CD4-positive, CD25-positive, alpha-beta regulatory T cell (primary cell): ENCODE data around the gene GET4. TPM values are rescaled to one million over a fixed set of nuclear protein-coding genes. Genes with fewer than 3 reads are reported as not detected.

ENCODE experiments used
- ATAC-seq, 2 donors: fragments of 150-1000 bp; cut with Tn5 transposase; one replicate each; pipeline ENCODE4 v1.10.0; 2021; ENCODE audit warnings: low read depth in 2 of 2, moderate number of reproducible peaks in 2 of 2, moderate library complexity in 1 of 2
- DNase-seq, 3 donors: peaks; one replicate each; pipeline versions ENCODE4 v3.0.0 to v3.0.0-alpha.2; 2012 to 2022; ENCODE audit warnings: mixed read lengths in 1 of 3
- H3K27ac ChIP-seq: one replicate; pipeline ENCODE4 v1.7.0; 2013; ENCODE audit warnings: mild to moderate bottlenecking, low read length; ENCODE audit not compliant: insufficient read depth, poor library complexity, severe bottlenecking
- H3K27me3 ChIP-seq: one replicate; pipeline ENCODE4 v1.7.0; 2013; ENCODE audit warnings: low read length; ENCODE audit not compliant: control insufficient read depth, insufficient read depth
- H3K36me3 ChIP-seq: one replicate; pipeline ENCODE4 v1.7.0; 2013; ENCODE audit warnings: mild to moderate bottlenecking, low read length, moderate library complexity; ENCODE audit not compliant: control insufficient read depth, insufficient read depth
- H3K4me1 ChIP-seq: 2 replicates; pipeline ENCODE4 v1.7.0; 2013; ENCODE audit warnings: mild to moderate bottlenecking, low read length; ENCODE audit not compliant: insufficient read depth, control insufficient read depth, poor library complexity, severe bottlenecking
- H3K4me3 ChIP-seq: one replicate; pipeline ENCODE4 v1.7.0; 2013; ENCODE audit warnings: low read depth, mild to moderate bottlenecking, low read length, moderate library complexity
- H3K9me3 ChIP-seq, 2 experiments: 1 replicate in 1 of 2; 2 replicates in 1 of 2; pipeline ENCODE4 v1.7.0; 2013; ENCODE audit warnings: low read length in 2 of 2, mild to moderate bottlenecking in 1 of 2, moderate library complexity in 1 of 2; ENCODE audit not compliant: control insufficient read depth in 2 of 2
- H3K27ac Mint-ChIP-seq, 3 donors: one replicate each; pipeline ENCODE4 v1.8.0; 2020 to 2022; ENCODE audit warnings: mild to moderate bottlenecking in 3 of 3, mixed read lengths in 3 of 3, moderate library complexity in 2 of 3
- H3K27me3 Mint-ChIP-seq: one replicate; pipeline ENCODE4 v1.8.0; 2022; ENCODE audit warnings: mild to moderate bottlenecking, mixed read lengths
- H3K36me3 Mint-ChIP-seq: one replicate; pipeline ENCODE4 v1.8.0; 2020; ENCODE audit warnings: mixed read lengths
- H3K4me1 Mint-ChIP-seq, 4 donors: one replicate each; pipeline ENCODE4 v1.8.0; 2020 to 2022; ENCODE audit warnings: mixed read lengths in 4 of 4, mild to moderate bottlenecking in 1 of 4
- H3K4me3 Mint-ChIP-seq, 4 donors: one replicate each; pipeline ENCODE4 v1.8.0; 2020 to 2022; ENCODE audit warnings: mild to moderate bottlenecking in 4 of 4, mixed read lengths in 4 of 4, moderate library complexity in 3 of 4
- H3K9me3 Mint-ChIP-seq, 7 donors: one replicate each; pipeline ENCODE4 v1.8.0; 2020 to 2022; ENCODE audit warnings: mixed read lengths in 7 of 7, mild to moderate bottlenecking in 3 of 7, moderate library complexity in 2 of 7
- polyA plus RNA-seq, 4 donors: library from polyadenylated mRNA; unstranded; fragments of 300-500 nt; fragmentation: Illumina TruSeq; gene quantifications; one replicate each; pipeline ENCODE4 v1.2.3, GENCODE V29; 2021
- total RNA-seq: library from RNA; stranded (reverse); gene quantifications from one replicate; pipeline ENCODE4 v1.2.3, GENCODE V29; 2022

The GET4 gene
- total and polyA plus RNA-seq, 5 donors from 2014 or later = 23.9 to 67.8 (median 28.9) TPM

DNA sequence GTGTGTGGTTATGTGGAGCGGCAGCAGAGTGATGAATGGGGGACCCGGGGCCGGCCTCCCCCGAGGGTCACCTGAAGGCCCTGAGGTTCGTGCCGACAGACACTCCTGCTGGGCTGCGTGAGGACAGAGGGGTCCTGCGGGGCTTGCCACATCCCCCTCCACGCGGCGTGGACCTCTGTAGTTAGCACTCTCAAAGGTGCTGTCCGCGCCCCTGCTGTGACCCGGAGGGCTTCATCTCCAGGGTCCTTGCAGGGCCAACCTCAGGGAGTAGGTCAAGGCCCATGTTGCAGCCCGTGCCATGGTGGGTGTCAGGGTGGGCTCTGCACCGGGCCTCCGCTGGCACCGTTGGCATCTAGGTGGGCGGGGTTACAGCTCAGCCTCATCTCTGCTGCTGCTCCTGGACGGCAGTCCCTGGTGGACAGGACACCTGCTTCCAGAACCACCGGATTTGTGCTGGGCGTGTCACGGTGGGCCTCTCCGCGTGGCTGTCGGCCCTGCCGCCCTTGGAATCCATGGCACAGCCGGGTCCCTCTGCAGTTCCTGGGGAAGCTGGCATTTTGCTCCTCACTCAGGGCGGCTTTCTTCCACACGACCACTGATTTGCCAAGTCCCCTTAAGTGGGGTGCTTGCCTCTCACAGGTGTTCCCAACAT, 19.8 kb upstream of the GET4 start:
- Mint-ChIP-seq H3K27ac (no peak overlapping the region), H3K4me1 (no peaks in the 10 kb centered on the region), H3K27me3 (no peaks in the 10 kb centered on the region), H3K9me3 (no peaks in the 10 kb centered on the region), H3K36me3 (peaks cover 44% of the 10 kb centered on the region), H3K4me3 (no peak overlapping the region)
- peaks cover 82% of the 10 kb centered on the region for H3K36me3 ChIP-seq
- H3K4me3 ChIP-seq = no peak overlapping the region
- no peaks in the 10 kb centered on the region for H3K9me3 ChIP-seq
- no peak overlapping the region for H3K27ac ChIP-seq
- DNase-seq (no peak), ATAC-seq (no peak)
- no peaks in the 10 kb centered on the region for H3K4me1 ChIP-seq
- no peaks in the 10 kb centered on the region for H3K27me3 ChIP-seq

- Mint-ChIP-seq H3K36me3 (peaks cover 49% of the 10 kb centered on the region), H3K9me3 (no peaks in the 10 kb centered on the region), H3K27ac (no peak overlapping the region), H3K4me3 (no peak overlapping the region), H3K4me1 (no peaks in the 10 kb centered on the region), H3K27me3 (no peaks in the 10 kb centered on the region)
- no peak for ATAC-seq
- Histone ChIP-seq H3K36me3 (peaks cover 82% of the 10 kb centered on the region), H3K27me3 (no peaks in the 10 kb centered on the region), H3K9me3 (no peaks in the 10 kb centered on the region), H3K27ac (no peak overlapping the region), H3K4me1 (no peaks in the 10 kb centered on the region), H3K4me3 (no peak overlapping the region)
- no peak for DNase-seq
Observed at GRCh38 chr7:857661-858060, 18.7 kb upstream of the GET4 start.

DNA sequence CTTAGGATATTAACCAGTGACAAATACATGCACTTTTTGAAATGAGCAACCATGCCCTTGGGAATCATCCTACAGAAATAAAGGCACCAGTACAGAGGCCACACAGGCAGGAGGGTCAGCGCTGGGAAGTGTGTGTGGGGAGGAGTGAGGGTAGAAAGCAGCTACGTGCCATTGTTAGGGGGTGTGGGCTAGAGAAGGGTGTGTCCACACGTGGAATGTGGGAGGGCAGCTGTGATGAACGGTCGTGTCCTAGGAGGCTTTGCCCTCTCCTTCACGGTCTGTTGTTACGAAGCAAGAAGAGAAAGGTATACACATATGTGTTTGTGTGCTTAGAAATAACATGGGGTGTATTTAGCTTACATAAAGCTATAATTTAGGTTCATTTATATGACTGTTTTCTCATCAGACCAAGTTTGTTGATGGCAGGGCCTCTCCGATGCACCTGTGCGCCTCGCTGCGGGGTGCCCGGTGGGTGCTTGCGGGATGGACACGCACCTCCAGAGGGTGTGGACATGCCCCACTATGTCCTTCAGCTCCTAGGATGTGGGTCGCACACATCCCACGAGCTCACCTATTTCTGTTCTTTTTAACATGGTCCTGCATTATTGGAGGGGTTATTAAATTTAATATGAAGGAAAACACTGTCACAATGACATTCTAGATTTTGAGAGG, 16.9 kb upstream of the GET4 start:
- H3K27me3 Mint-ChIP-seq = no peaks in the 10 kb centered on the region
- no peak overlapping the region for H3K27ac ChIP-seq
- no peaks in the 10 kb centered on the region for H3K27me3 ChIP-seq
- ATAC-seq (no peak), DNase-seq (no peak)
- H3K4me3 Mint-ChIP-seq = no peak overlapping the region
- no peaks in the 10 kb centered on the region for H3K9me3 Mint-ChIP-seq
- H3K36me3 Mint-ChIP-seq = peaks cover 46% of the 10 kb centered on the region
- no peaks in the 10 kb centered on the region for H3K4me1 Mint-ChIP-seq
- no peaks in the 10 kb centered on the region for H3K9me3 ChIP-seq
- H3K4me1 ChIP-seq = no peaks in the 10 kb centered on the region
- H3K36me3 ChIP-seq = peaks cover 67% of the 10 kb centered on the region
- no peak overlapping the region for H3K4me3 ChIP-seq
- H3K27ac Mint-ChIP-seq = no peak overlapping the region

GRCh38 chr7:860149-860548, 16.2 kb upstream of the GET4 start:
- H3K27me3 ChIP-seq = no peaks in the 10 kb centered on the region
- no peak overlapping the region for H3K4me3 ChIP-seq
- Mint-ChIP-seq H3K27ac (no peak overlapping the region), H3K4me1 (peaks cover 0 to 2% (median 0%) of the 10 kb centered on the region in 4 donors), H3K36me3 (peaks cover 47% of the 10 kb centered on the region), H3K27me3 (no peaks in the 10 kb centered on the region), H3K4me3 (no peak overlapping the region), H3K9me3 (no peaks in the 10 kb centered on the region)
- DNase-seq = no peak
- ATAC-seq = no peak
- H3K4me1 ChIP-seq = no peaks in the 10 kb centered on the region
- H3K27ac ChIP-seq = no peak overlapping the region
- no peaks in the 10 kb centered on the region for H3K9me3 ChIP-seq
- peaks cover 62% of the 10 kb centered on the region for H3K36me3 ChIP-seq

DNA sequence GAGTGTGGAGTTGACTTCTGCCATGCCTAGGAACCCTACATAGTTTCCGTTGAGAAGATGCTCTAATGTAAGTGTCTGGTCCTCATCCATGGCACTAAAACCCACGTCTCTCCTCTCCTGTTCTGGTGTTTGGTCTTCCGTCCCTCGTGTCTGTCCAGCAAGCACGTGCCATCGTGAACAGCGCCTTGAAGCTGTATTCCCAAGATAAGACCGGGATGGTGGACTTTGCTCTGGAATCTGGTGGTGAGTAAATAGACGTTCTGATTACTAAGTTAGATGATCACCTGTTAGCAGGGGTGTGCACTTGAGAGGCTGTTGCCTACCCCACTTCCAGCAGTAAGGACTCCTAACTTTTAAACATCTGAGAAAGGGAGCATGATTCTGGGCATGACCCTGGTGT, 15.1 kb upstream of the GET4 start:
- ATAC-seq (no peak), DNase-seq (no peak)
- Mint-ChIP-seq H3K27me3 (no peaks in the 10 kb centered on the region), H3K4me3 (no peak overlapping the region), H3K36me3 (peaks cover 48% of the 10 kb centered on the region), H3K27ac (no peak overlapping the region), H3K9me3 (no peaks in the 10 kb centered on the region), H3K4me1 (peaks cover 0 to 2% (median 0%) of the 10 kb centered on the region in 4 donors)
- H3K27me3 ChIP-seq = no peaks in the 10 kb centered on the region
- H3K9me3 ChIP-seq = no peaks in the 10 kb centered on the region
- no peak overlapping the region for H3K27ac ChIP-seq
- no peak overlapping the region for H3K4me3 ChIP-seq
- peaks cover 64% of the 10 kb centered on the region for H3K36me3 ChIP-seq
- H3K4me1 ChIP-seq = no peaks in the 10 kb centered on the region

GRCh38 chr7:862157-862556, 14.2 kb upstream of the GET4 start:
- no peak overlapping the region for H3K27ac Mint-ChIP-seq
- peaks cover 48% of the 10 kb centered on the region for H3K36me3 Mint-ChIP-seq
- no peaks in the 10 kb centered on the region for H3K27me3 Mint-ChIP-seq

GRCh38 chr7:863106-863505, 13.2 kb upstream of the GET4 start:
- H3K27me3 ChIP-seq = no peaks in the 10 kb centered on the region
- peaks cover 52% of the 10 kb centered on the region for H3K36me3 Mint-ChIP-seq
- no peak overlapping the region for H3K27ac ChIP-seq
- H3K27ac Mint-ChIP-seq = no peak overlapping the region
- no peak overlapping the region for H3K4me3 ChIP-seq
- no peak for ATAC-seq
- H3K27me3 Mint-ChIP-seq = no peaks in the 10 kb centered on the region
- H3K9me3 ChIP-seq = no peaks in the 10 kb centered on the region
- H3K4me3 Mint-ChIP-seq = no peak overlapping the region
- H3K9me3 Mint-ChIP-seq = no peaks in the 10 kb centered on the region
- H3K4me1 ChIP-seq = no peaks in the 10 kb centered on the region
- H3K4me1 Mint-ChIP-seq = peaks cover 0 to 2% (median 0%) of the 10 kb centered on the region in 4 donors
- no peak for DNase-seq
- H3K36me3 ChIP-seq = peaks cover 61% of the 10 kb centered on the region

More at GRCh38 chr7:862157-862556, 14.2 kb upstream of the GET4 start:
- Histone ChIP-seq H3K27ac (no peak overlapping the region), H3K4me3 (no peak overlapping the region), H3K4me1 (no peaks in the 10 kb centered on the region), H3K27me3 (no peaks in the 10 kb centered on the region), H3K9me3 (no peaks in the 10 kb centered on the region), H3K36me3 (peaks cover 62% of the 10 kb centered on the region)
- no peak for DNase-seq
- H3K9me3 Mint-ChIP-seq = no peaks in the 10 kb centered on the region
- ATAC-seq = no peak
- peaks cover 0 to 2% (median 0%) of the 10 kb centered on the region in 4 donors for H3K4me1 Mint-ChIP-seq
- H3K4me3 Mint-ChIP-seq = no peak overlapping the region

DNA sequence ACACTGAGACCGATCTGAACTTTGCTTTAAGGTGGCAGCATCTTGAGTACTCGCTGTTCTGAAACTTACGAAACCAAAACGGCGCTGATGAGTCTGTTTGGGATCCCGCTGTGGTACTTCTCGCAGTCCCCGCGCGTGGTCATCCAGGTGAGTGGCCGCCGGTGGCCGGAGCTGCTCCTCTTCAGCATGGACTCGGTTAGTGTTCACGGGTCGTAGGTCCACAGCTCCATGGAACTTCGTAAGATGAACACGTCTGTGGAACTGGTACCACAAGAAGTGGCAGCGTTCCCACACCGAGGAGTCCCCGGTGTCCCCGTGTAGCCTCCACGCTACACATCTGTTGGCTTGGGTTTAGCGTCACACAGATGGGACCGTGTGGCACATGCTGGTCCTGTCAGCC, 10.4 kb upstream of the GET4 start:
- Mint-ChIP-seq H3K9me3 (no peaks in the 10 kb centered on the region), H3K27ac (no peak overlapping the region), H3K27me3 (no peaks in the 10 kb centered on the region), H3K4me3 (no peak overlapping the region), H3K4me1 (peaks cover 0 to 2% (median 0%) of the 10 kb centered on the region in 4 donors), H3K36me3 (peaks cover 43% of the 10 kb centered on the region)
- H3K4me1 ChIP-seq = no peaks in the 10 kb centered on the region
- ATAC-seq (no peak), DNase-seq (no peak)
- no peak overlapping the region for H3K4me3 ChIP-seq
- peaks cover 54% of the 10 kb centered on the region for H3K36me3 ChIP-seq
- no peak overlapping the region for H3K27ac ChIP-seq
- no peaks in the 10 kb centered on the region for H3K27me3 ChIP-seq
- no peaks in the 10 kb centered on the region for H3K9me3 ChIP-seq
